Gastrocnemius medialis (tissue), 4 donors: ENCODE results near the gene KCNQ1.

Experiments used
- CTCF ChIP-seq, 5 experiments: fragments of 450-650 bp in 3 of 5; fragments of 200-600 bp in 2 of 5; sonication (generic) in 2 of 5; IDR thresholded peaks in 4 of 5; conservative IDR thresholded peaks in 1 of 5; 1 replicate in 4 of 5; 2 replicates in 1 of 5; pipeline ENCODE4 v1.5.1; 2016 to 2019; ENCODE audit warnings: antibody characterized with exemption in 5 of 5, mild to moderate bottlenecking in 3 of 5, moderate library complexity in 3 of 5
- POLR2A ChIP-seq, 2 donors: fragments of 450-650 bp; IDR thresholded peaks; one replicate each; pipeline ENCODE4 v1.6.1; 2017; ENCODE audit warnings: antibody characterized with exemption in 2 of 2, mild to moderate bottlenecking in 2 of 2, moderate library complexity in 2 of 2

DNA sequence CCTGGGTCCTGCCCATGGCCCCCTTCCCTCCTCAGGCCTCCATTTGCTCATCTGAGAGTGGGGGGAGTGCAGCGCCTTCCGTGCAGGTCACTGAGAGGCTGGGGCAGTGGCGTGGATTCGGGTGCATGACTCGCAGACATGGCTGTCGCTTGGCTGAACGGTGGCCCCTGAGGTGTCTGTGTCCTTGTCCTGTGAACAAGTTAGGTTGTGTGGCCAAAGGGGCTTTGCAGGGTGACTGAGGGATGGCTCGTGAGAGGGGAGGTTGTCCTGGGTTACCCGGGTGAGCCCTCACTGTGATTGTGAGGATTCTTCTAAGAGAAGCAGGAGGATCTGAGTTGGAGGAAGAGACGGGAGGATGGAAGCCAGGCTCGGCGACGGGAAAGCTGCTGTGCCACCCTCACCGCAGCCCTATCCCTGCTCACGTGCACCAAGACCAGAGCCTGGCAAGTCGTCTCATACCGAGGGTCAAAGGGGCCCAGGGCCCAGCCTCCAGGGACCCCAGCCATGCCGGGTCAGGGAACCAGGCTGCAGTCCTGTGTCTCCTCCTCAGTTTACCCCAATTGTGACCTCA is 79.1 kb downstream of the KCNQ1 start:
- TF ChIP-seq POLR2A (IDR thresholded peaks at IDR 0.05) (no peak), CTCF (IDR thresholded peaks at IDR 0.05 in 4 of 5, conservative IDR thresholded peaks at IDR 0.05 in 1 of 5) (no peak)
